Pons (tissue), 1 donor: Measurements from ENCODE around the gene ZDHHC15.
A peak's percentile ranks its signal among the peaks of the same experiment; 100 is the strongest.
"Not testable (repeated sequence)": the region's sequence is repeated elsewhere in the genome, so short reads cannot be mapped to it uniquely, and the experiment has no call there.

Experiments used
- DNase-seq: peaks from one replicate; pipeline ENCODE4 v3.0.0-alpha.2; 2016; ENCODE audit warnings: low spot score

The ZDHHC15 gene

GRCh38 chrX:75522565-75523431 is at the start of gene ZDHHC15:
Gene ZDHHC15, minus strand, starts transcription at chrX:75523037. Its CDS starts 13 bp downstream, at chrX:75523024.
- no peak for DNase-seq

DNA sequence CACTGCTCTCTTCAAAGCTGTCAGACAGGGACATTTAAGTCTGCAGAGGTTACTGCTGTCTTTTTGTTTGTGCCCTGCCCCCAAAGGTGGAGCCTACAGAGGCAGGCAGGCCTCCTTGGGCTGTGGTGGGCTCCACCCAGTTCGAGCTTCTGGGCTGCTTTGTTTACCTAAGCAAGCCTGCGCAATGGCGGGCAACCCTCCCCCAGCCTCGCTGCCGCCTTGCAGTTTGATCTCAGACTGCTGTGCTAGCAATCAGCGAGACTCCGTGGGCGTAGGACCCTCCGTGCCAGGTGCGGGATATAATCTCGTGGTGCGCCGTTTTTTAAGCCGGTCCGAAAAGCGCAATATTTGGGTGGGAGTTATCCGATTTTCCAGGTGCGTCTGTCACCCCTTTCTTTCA is 37.7 kb upstream of the ZDHHC15 start:
- DNase-seq = not testable (repeated sequence)

GRCh38 chrX:75547783-75548182 is 24.9 kb upstream of the ZDHHC15 start:
- DNase-seq = peak; percentile 1

GRCh38 chrX:75546724-75547511 is 24.1 kb upstream of the ZDHHC15 start:
- DNase-seq = no peak

- no peak for DNase-seq
Measured at GRCh38 chrX:75544786-75545185, 21.9 kb upstream of the ZDHHC15 start.

DNA sequence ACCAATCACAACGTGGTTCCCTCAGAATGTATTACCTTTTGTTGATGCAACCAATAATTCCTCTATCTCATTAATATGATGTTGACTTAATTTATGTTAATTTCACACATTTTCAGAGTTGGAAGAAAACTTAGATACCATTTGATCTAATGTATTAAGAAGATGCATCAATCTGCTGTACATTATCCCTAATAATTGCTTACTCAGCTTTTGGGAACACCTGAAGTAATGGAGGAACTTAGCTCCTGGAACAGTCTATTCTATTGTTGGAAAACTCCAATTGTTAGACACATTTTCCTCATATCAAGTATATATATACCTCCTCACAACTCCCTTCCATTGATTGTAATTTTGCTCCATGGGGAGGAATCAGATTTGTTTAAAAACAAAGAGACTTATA is 38.9 kb downstream of the ZDHHC15 start:
- no peak for DNase-seq

DNA sequence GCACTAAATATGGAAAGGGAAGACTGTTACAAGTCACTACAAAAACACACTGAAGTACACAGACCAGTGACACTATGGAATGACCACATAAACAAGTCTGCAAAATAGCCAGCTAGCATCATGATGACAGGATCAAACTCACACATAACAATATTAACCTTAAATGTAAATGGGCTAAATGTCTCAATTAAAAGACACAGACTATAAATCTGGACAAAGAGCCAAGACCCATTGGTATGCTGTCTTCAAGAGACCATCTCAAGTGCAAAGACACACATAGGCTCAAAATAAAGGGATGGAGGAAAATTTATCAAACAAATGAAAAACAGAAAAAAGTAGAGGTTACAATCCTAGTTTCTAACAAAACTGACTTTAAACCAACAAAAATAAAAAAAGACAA is 61.1 kb downstream of the ZDHHC15 start:
- DNase-seq = not testable (repeated sequence)

- no peak for DNase-seq
Measured at GRCh38 chrX:75421688-75422230, 101.1 kb downstream of the ZDHHC15 start.

DNA sequence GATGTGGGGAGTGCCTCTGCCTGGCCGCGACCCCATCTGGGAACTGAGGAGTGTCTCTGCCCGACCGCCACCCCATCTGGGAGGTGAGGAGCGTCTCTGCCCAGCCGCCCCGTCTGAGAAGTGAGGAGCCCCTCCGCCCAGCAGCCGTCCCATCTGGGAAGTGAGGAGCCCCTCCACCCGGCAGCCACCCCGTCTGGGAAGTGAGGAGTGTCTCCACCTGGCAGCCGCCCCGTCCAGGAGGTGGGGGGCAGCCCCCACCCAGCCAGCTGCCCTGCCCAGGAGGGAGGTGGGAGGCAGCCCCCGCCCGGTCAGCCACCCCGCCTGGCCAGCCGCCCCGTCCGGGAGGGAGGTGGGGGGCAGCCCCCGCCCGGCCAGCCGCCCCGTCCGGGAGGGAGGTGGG is 115.7 kb downstream of the ZDHHC15 start:
- DNase-seq = not testable (repeated sequence)

DNA sequence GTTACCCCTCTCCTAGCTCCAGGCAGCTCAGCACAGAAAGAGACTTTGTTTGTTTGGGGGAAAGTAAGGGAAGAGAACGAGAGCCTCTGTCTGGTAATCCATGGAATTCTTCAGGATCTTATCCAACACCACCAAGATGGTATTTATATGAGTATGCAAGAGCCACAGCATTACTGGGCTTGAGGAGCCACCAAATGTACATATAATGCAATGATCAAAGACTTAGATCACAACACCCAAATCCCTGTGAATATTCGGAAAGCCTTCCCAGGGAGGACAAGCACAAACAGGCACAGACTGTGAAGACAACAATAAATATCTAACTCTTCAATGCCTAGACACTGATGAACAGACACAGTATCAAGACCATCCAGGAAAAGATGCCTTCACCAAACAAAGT is 132.4 kb downstream of the ZDHHC15 start:
- DNase-seq = no peak

GRCh38 chrX:75369721-75370120 is 153.1 kb downstream of the ZDHHC15 start:
- DNase-seq = no peak

- no peak for DNase-seq
Measured at GRCh38 chrX:75366861-75367260, 156.0 kb downstream of the ZDHHC15 start.

DNA sequence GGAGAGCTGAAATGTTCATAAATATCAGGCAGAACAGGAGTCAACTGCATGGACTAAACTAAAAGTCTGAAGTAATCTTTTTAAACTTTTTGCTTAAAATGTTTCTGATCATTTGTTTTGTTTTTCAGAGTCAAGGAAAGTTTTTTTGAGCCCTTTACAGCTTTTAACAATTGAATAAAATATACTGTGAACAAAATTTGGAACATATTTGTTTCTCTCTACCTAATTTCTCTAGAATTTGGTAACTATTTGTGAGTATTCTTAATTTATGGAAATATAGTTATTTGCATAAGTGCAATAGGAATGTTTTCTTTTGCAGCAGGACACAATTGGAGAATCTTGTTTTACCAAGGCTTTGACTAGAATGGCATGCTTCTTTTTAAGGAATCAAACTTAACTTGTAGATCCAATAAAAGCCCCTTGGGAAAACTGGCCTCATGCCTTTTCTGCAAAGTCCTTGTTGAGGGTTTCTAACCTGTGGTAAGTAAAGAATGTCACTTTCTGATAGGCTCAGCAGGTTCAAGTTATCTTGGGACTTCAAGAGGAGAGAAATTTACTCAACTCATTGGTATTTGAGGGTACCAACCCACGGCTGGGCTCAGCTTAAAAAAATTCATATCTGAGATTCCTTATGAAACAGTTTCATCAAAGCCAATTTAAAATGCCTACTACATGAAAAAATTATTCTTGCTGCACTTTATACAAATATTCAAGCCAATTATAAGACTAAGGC is 157.4 kb downstream of the ZDHHC15 start:
- no peak for DNase-seq

DNA sequence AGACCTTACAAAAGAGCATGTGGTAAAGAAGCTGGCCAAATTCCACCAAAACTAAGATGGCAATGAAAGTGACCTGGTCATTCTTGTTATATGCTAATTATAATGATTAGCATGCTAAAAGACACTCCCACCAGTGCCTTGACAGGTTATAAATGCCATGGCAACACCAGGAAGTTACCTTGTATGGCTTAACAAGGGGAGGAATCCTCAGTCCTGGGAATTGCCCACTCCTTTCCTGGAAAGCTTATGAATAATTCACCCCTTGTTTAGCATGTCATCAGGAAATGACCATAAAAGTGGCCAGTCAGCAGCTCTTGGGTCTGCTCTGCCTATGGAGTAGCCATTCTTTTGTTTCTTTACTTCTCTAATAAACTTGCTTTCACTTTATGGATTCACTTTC is 161.0 kb downstream of the ZDHHC15 start:
- no peak for DNase-seq

GRCh38 chrX:75348601-75349000 is 174.2 kb downstream of the ZDHHC15 start:
- not testable (repeated sequence) for DNase-seq

- DNase-seq = no peak
Measured at GRCh38 chrX:75337525-75337924, 185.3 kb downstream of the ZDHHC15 start.

- no peak for DNase-seq
Measured at GRCh38 chrX:75335127-75335458, 187.7 kb downstream of the ZDHHC15 start.

DNA sequence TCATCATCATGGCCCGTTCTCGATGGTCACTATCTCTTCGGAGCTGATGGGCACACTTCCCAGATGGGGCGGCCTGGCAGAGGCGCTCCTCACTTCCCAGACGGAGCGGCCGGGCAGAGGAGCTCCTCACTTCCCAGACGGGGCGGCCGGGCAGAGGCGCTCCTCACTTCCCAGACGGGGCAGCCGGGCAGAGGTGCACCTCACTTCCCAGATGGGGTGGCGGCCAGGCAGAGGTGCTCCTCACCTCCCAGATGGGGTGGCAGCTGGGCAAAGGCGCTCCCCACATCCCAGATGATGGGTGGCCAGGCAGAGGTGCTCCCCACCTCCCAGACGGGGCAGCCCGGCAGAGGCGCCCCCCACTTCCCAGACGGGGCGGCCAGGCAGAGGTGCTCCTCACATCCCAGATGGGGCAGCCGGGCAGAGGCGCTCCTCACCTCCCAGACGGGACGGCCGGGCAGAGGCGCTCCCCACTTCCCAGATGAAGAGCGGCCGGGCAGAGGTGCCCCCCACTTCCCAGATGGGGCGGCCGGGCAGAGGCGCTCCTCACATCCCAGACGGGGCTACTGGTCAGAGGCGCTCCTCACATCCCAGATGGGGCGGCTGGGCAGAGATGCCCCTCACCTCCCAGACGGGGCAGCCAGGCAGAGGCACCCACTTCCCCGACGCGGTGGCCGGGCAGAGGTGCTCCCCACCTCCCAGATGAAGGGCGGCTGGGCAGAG is 188.3 kb downstream of the ZDHHC15 start:
- DNase-seq = not testable (repeated sequence)

GRCh38 chrX:75327607-75328006 is 195.2 kb downstream of the ZDHHC15 start:
- DNase-seq = no peak
